ENCODE data around the gene NRG2. TPM values are rescaled to one million over a fixed set of nuclear protein-coding genes. Genes with fewer than 3 reads are reported as not detected.

Gene NRG2
- total RNA-seq, 1 donor from 2014 or later, result 1.7 TPM

DNA sequence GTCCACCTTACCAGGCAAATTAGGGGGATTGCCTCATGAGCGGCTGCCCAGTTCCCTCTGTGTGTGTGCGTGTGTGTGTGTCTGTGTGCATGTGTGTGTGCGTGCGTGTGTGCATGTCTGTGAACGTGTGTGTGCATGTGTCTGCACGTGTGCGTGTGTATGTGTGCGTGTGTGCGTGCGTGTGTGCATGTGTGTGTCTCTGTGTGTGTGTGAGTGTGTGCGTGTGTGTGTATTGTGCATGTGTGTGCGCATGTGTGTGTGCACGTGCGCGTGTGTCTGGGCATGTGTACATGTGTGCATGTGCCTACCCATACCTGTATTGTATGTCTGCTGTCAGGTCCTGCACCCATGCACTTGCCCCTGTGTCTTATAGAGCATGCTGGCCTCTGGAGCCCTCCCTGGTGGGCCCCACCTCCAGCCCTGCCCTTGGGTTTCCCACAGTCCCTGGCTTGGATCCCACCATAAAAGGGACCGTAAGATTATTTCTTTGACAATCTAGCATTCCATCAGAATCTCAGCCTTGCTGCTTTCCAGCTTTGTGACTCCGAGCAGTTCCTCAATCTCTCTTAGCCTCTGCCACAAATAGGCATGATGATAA, 238.2 kb downstream of the NRG2 start:
- intact Hi-C loops (cut with DNase I), result no loop called here
- no peak for ATAC-seq
- DNase-seq (ENCODE audit: low spot score), result no peak

DNA sequence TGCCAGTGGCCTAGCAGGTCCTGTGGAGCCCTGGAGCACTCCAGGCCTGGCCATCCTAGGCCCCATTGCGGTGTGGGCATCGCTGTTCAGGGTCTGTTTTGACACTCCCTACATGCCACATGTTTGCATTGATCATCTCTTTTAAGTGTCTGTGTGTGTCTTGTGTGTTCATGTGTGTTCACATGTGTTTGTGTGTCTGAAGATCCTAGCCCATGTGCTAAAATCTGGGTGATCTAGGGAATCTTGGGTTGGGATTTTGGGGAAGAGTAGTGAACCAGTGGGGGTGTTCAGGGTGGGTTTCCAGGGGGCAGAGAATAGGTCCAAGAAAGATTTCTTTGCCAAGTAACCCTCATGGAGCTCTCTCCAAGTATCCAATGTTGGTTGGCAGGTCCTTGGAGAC, 239.1 kb downstream of the NRG2 start:
- ATAC-seq (no peak), DNase-seq (ENCODE audit: low spot score) (no peak)
- intact Hi-C loops (cut with DNase I), result no loop called here

DNA sequence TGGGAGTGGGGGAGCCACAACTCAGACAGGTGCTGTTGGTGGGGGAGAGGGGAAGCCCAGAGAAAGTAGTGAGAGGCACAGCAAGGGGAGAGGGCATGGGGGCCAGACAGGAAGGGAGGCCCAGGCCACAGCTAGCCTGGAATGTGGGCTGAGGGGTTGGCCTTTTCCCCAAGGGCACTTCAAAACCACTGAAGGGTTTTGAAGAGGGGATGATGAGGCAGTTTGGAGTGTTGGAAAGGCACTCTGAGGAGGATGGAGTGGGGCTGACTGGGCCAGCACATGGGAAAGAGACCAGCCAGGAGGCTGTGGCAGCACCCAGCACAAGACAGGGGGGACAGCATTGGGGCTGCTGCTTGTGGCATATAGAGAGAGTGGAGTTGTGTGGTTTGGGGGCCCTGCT, 243.7 kb downstream of the NRG2 start:
- no peak for ATAC-seq
- intact Hi-C loops (cut with DNase I), result loop anchor here (10.0 kb wide), 1 partner anchor 45 kb away; no protein-coding TSS in a partner anchor
- no peak for DNase-seq (ENCODE audit: low spot score)

DNA sequence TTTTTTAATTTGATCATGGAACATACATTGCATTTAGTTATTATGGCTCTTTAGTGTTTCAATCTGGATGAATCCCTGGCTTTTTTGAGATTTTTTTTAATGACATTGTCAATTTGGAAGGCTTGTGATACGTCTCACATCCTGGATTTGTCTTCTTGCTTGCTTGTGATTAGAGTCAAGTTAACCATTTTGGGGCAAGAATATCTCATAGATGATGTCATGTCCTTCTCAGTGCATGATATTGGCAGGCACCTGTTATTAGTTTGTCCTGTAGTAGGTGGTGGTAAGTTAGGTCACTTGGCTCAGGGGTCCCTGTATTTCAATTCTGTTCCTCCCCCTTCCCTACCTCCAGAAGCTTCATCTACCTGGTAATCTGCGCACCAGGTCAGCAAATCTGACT, 244.2 kb downstream of the NRG2 start:
- no peak for ATAC-seq
- intact Hi-C loops (cut with DNase I), result loop anchor here (10.0 kb wide), 1 partner anchor 46 kb away; no protein-coding TSS in a partner anchor
- DNase-seq (ENCODE audit: low spot score), result no peak

- DNase-seq (ENCODE audit: low spot score) (no peak), ATAC-seq (no peak)
- intact Hi-C loops (cut with DNase I), result loop anchor here (10.0 kb wide), 1 partner anchor 47 kb away; no protein-coding TSS in a partner anchor
These were observed 245.1 kb downstream of the NRG2 start for GRCh38 chr5:139797856-139798510.

GRCh38 chr5:139797335-139797734, 245.8 kb downstream of the NRG2 start:
- intact Hi-C loops (cut with DNase I), result loop anchor here (10.0 kb wide), 1 partner anchor 47 kb away; no protein-coding TSS in a partner anchor

More at GRCh38 chr5:139797335-139797734, 245.8 kb downstream of the NRG2 start:
- DNase-seq (ENCODE audit: low spot score) (no peak), ATAC-seq (no peak)

Other genes with a start within 250 kb of the NRG2 start
- gene PSD2, start 247.5 kb downstream of the NRG2 start, total RNA-seq, result 0.53 TPM
- gene PURA, start 70.8 kb upstream of the NRG2 start, total RNA-seq, result 61.0 TPM
- 34.7 TPM for gene IGIP, start 82.6 kb upstream of the NRG2 start, total RNA-seq
- gene CYSTM1, start 131.9 kb upstream of the NRG2 start, total RNA-seq, result 49.5 TPM